Prostate gland (tissue), 2 donors: ENCODE data around the gene FBXL3. TPM values are rescaled to one million over a fixed set of nuclear protein-coding genes. Genes with fewer than 3 reads are reported as not detected.

Experiments
- DNase-seq: peaks from one replicate; pipeline ENCODE4 v3.0.0-alpha.2; 2019; ENCODE audit warnings: low spot score
- H3K27ac ChIP-seq, 2 donors: fragments of 200-600 bp; sonication (generic); 2 replicates each; pipeline ENCODE4 v1.5.1; 2017 to 2019
- H3K27me3 ChIP-seq: fragments of 200-600 bp; sonication (generic); replicated peaks from 2 replicates; pipeline ENCODE4 v1.5.1; 2019; ENCODE audit not compliant: insufficient read depth
- H3K36me3 ChIP-seq, 2 donors: fragments of 200-600 bp; sonication (generic); 1 replicate in 1 of 2; 2 replicates in 1 of 2; pipeline versions ENCODE4 v1.5.1 to v1.8.1; 2017 to 2019
- H3K4me1 ChIP-seq: fragments of 200-600 bp; sonication (generic); replicated peaks from 2 replicates; pipeline ENCODE4 v1.5.1; 2019
- H3K4me3 ChIP-seq, 2 donors: fragments of 200-600 bp; sonication (generic); 2 replicates each; pipeline ENCODE4 v1.5.1; 2017 to 2019
- H3K9me3 ChIP-seq: fragments of 200-600 bp; sonication (generic); 2 replicates; pipeline ENCODE4 v1.5.1; 2017
- CTCF ChIP-seq, 4 experiments: fragments of 200-600 bp in 2 of 4; fragments of 450-650 bp in 2 of 4; sonication (generic) in 2 of 4; IDR thresholded peaks; 1 replicate in 3 of 4; 2 replicates in 1 of 4; pipeline ENCODE4 v1.5.1; 2016 to 2019; ENCODE audit warnings: antibody characterized with exemption in 4 of 4, mild to moderate bottlenecking in 2 of 4, moderate library complexity in 2 of 4
- POLR2A ChIP-seq: fragments of 450-650 bp; IDR thresholded peaks from one replicate; pipeline ENCODE4 v1.6.1; 2016; ENCODE audit warnings: antibody characterized with exemption, mild to moderate bottlenecking
- POLR2AphosphoS5 ChIP-seq: sonication (generic); formaldehyde crosslinking; IDR thresholded peaks from one replicate; pipeline ENCODE4 v1.6.1; 2017; ENCODE audit warnings: antibody characterized with exemption
- whole genome bisulfite sequencing: methylation state at CpG from one replicate; pipeline ENCODE4 v1.1.5; 2018; 5-methylcytosine and 5-hydroxymethylcytosine counted together
- intact Hi-C: fragments of 100-400 bp; cut with DNase I; formaldehyde crosslinking; loops from one replicate; pipeline ENCODE4 v1.14.2; 2022
- total RNA-seq, 2 donors: library from RNA; depleted of rRNA; stranded (reverse); fragments of >200 nt; gene quantifications; one replicate each; pipeline ENCODE4 v1.1.0, GENCODE V29; 2016

The FBXL3 gene
- total RNA-seq, 2 donors from 2014 or later, result 85.6 to 113 TPM

GRCh38 chr13:76980075-76980718 lies 46.8 kb downstream of the FBXL3 start:
- TF ChIP-seq POLR2A (no peak), POLR2AphosphoS5 (no peak), CTCF (IDR thresholded peaks at IDR 0.05) (peak; percentile 55 to 83 (median 76))
- no peak overlapping the region for H3K27ac ChIP-seq
- H3K4me1 ChIP-seq, result no peaks in the 10 kb centered on the region
- no peaks in the 10 kb centered on the region for H3K27me3 ChIP-seq
- H3K4me3 ChIP-seq, result peak overlapping the region; percentile 3 to 7
- DNase-seq, result peak; percentile 49
- 4% methylated on average over 34 of the region's 34 CpGs for WGBS
- intact Hi-C loops, result no loop called here
- no peaks in the 10 kb centered on the region for H3K9me3 ChIP-seq
- no peaks in the 10 kb centered on the region for H3K36me3 ChIP-seq

GRCh38 chr13:76976929-76977328 lies 50.0 kb downstream of the FBXL3 start:
- WGBS, result 80% methylated on average over 5 of the region's 5 CpGs
- intact Hi-C loops, result no loop called here

GRCh38 chr13:76976490-76976889 lies 50.5 kb downstream of the FBXL3 start:
- Histone ChIP-seq H3K4me3 (no peak overlapping the region), H3K36me3 (no peaks in the 10 kb centered on the region), H3K27me3 (no peaks in the 10 kb centered on the region), H3K4me1 (no peaks in the 10 kb centered on the region), H3K27ac (no peak overlapping the region), H3K9me3 (no peaks in the 10 kb centered on the region)
- DNase-seq, result no peak
- 15% methylated on average over 8 of the region's 8 CpGs for WGBS
- intact Hi-C loops, result no loop called here
- no peak for TF ChIP-seq POLR2AphosphoS5
- TF ChIP-seq CTCF (IDR thresholded peaks at IDR 0.05), result no peak
- TF ChIP-seq POLR2A, result no peak

More at GRCh38 chr13:76976929-76977328, 50.0 kb downstream of the FBXL3 start:
- no peak overlapping the region for H3K4me3 ChIP-seq
- H3K27me3 ChIP-seq, result no peaks in the 10 kb centered on the region
- H3K36me3 ChIP-seq, result no peaks in the 10 kb centered on the region
- no peaks in the 10 kb centered on the region for H3K9me3 ChIP-seq
- no peak for DNase-seq
- H3K27ac ChIP-seq, result no peak overlapping the region
- TF ChIP-seq CTCF (IDR thresholded peaks at IDR 0.05) (no peak), POLR2AphosphoS5 (no peak), POLR2A (no peak)
- H3K4me1 ChIP-seq, result no peaks in the 10 kb centered on the region

- Histone ChIP-seq H3K36me3 (no peaks in the 10 kb centered on the region), H3K4me1 (no peaks in the 10 kb centered on the region), H3K4me3 (no peak overlapping the region), H3K9me3 (no peaks in the 10 kb centered on the region), H3K27ac (no peak overlapping the region), H3K27me3 (no peaks in the 10 kb centered on the region)
- 69% methylated on average over 6 of the region's 6 CpGs for WGBS
- TF ChIP-seq POLR2AphosphoS5 (no peak), CTCF (IDR thresholded peaks at IDR 0.05) (no peak), POLR2A (no peak)
- intact Hi-C loops, result no loop called here
- no peak for DNase-seq
These were observed 51.1 kb downstream of the FBXL3 start for GRCh38 chr13:76975863-76976262.

GRCh38 chr13:76974618-76974975 lies 52.4 kb downstream of the FBXL3 start:
- 92% methylated on average over 3 of the region's 3 CpGs for WGBS
- Histone ChIP-seq H3K9me3 (no peaks in the 10 kb centered on the region), H3K4me3 (no peak overlapping the region), H3K36me3 (no peaks in the 10 kb centered on the region), H3K27me3 (no peaks in the 10 kb centered on the region), H3K4me1 (no peaks in the 10 kb centered on the region), H3K27ac (no peak overlapping the region)
- intact Hi-C loops, result no loop called here
- DNase-seq, result no peak
- TF ChIP-seq POLR2A, result no peak
- no peak for TF ChIP-seq CTCF (IDR thresholded peaks at IDR 0.05)
- no peak for TF ChIP-seq POLR2AphosphoS5
